ENCODE measurements around the gene PNN. TPM values are rescaled to one million over a fixed set of nuclear protein-coding genes. Genes with fewer than 3 reads are reported as not detected.
"Not testable (repeated sequence)": the region's sequence is repeated elsewhere in the genome, so short reads cannot be mapped to it uniquely, and the experiment has no call there.

The PNN gene
- polyA plus RNA-seq (ENCODE audit: low read depth in 6 of 6) = 10 to 100 TPM; 18.6 to 42.5 (median 24.7) TPM

- peak; percentile 98 for DNase-seq
Observed at GRCh38 chr14:39174560-39175444, at the start of gene PNN. Gene PNN (plus strand): TSS chr14:39175254. CDS start chr14:39175280, 26 bp downstream.

GRCh38 chr14:39137835-39138234 lies 37.2 kb upstream of the PNN start:
- ATAC-seq (ENCODE audit: low read depth in 2 of 2); DNase-seq; H3K9me3 Mint-ChIP-seq; H3K4me3 Mint-ChIP-seq; H3K27me3 Mint-ChIP-seq: not testable (repeated sequence)
- peaks cover 9 to 17% (median 13%) of the 10 kb centered on the region in 3 donors for H3K4me1 Mint-ChIP-seq
- peaks cover 2 to 19% of the 10 kb centered on the region in 2 donors for H3K36me3 Mint-ChIP-seq
- peak overlapping the region in 2 of 6 donors; percentile 67 to 75 for H3K27ac Mint-ChIP-seq

More at GRCh38 chr14:39174560-39175444, at the start of gene PNN:
- H3K4me1 Mint-ChIP-seq = peaks cover 18 to 44% (median 20%) of the 10 kb centered on the region in 3 donors
- peak within 1 kb of the TSS; percentile 97 to 100 (median 98) for H3K4me3 Mint-ChIP-seq
- H3K9me3 Mint-ChIP-seq = no peaks in the 10 kb centered on the region
- H3K27ac Mint-ChIP-seq = peak within 1 kb of the TSS; percentile 99 to 100 (median 99)
- no peaks in the 10 kb centered on the region for H3K27me3 Mint-ChIP-seq
- H3K36me3 Mint-ChIP-seq = peaks cover 7 to 16% of the 10 kb centered on the region in 2 donors
- peak; percentile 83 to 84 for ATAC-seq (ENCODE audit: low read depth in 2 of 2)

- ATAC-seq (ENCODE audit: low read depth in 2 of 2) (no peak), DNase-seq (no peak)
- peaks cover 13 to 17% (median 17%) of the 10 kb centered on the region in 3 donors for H3K4me1 Mint-ChIP-seq
- no peaks in the 10 kb centered on the region for H3K27me3 Mint-ChIP-seq
- H3K36me3 Mint-ChIP-seq = peaks cover 8 to 23% of the 10 kb centered on the region in 2 donors
- H3K27ac Mint-ChIP-seq = peak overlapping the region in 2 of 6 donors; percentile 4 to 67
- peaks cover 0 to 11% (median 5%) of the 10 kb centered on the region in 7 donors for H3K9me3 Mint-ChIP-seq
- no peak overlapping the region for H3K4me3 Mint-ChIP-seq
Observed at GRCh38 chr14:39138440-39138839, 36.6 kb upstream of the PNN start.

GRCh38 chr14:39140170-39140569 lies 34.9 kb upstream of the PNN start:
- Mint-ChIP-seq H3K27me3 (no peaks in the 10 kb centered on the region), H3K4me1 (peaks cover 13 to 17% (median 17%) of the 10 kb centered on the region in 3 donors), H3K27ac (peak overlapping the region in 4 of 6 donors; percentile 57 to 89 (median 76)), H3K9me3 (peaks cover 0 to 11% (median 5%) of the 10 kb centered on the region in 7 donors), H3K4me3 (peak overlapping the region in 2 of 8 donors; percentile 26 to 50), H3K36me3 (peaks cover 8 to 23% of the 10 kb centered on the region in 2 donors)
- DNase-seq (no peak), ATAC-seq (ENCODE audit: low read depth in 2 of 2) (no peak)

- not testable (repeated sequence) for ATAC-seq (ENCODE audit: low read depth in 2 of 2); H3K27me3 Mint-ChIP-seq; H3K4me3 Mint-ChIP-seq; DNase-seq; H3K27ac Mint-ChIP-seq
- Mint-ChIP-seq H3K9me3 (peaks cover 0 to 11% (median 5%) of the 10 kb centered on the region in 7 donors), H3K36me3 (peaks cover 8 to 19% of the 10 kb centered on the region in 2 donors), H3K4me1 (peaks cover 13 to 17% (median 17%) of the 10 kb centered on the region in 3 donors)
Observed at GRCh38 chr14:39141623-39142022, 33.4 kb upstream of the PNN start.

GRCh38 chr14:39143226-39143625 lies 31.8 kb upstream of the PNN start:
- not testable (repeated sequence) for H3K27me3 Mint-ChIP-seq; ATAC-seq (ENCODE audit: low read depth in 2 of 2); H3K4me3 Mint-ChIP-seq; DNase-seq
- H3K9me3 Mint-ChIP-seq = peaks cover 0 to 11% (median 5%) of the 10 kb centered on the region in 7 donors
- peaks cover 13 to 17% (median 17%) of the 10 kb centered on the region in 3 donors for H3K4me1 Mint-ChIP-seq
- H3K27ac Mint-ChIP-seq = peak overlapping the region in 2 of 6 donors; percentile 19 to 78
- peaks cover 16 to 31% of the 10 kb centered on the region in 2 donors for H3K36me3 Mint-ChIP-seq

GRCh38 chr14:39145266-39145966 lies 29.6 kb upstream of the PNN start:
- ATAC-seq (ENCODE audit: low read depth in 2 of 2) = no peak
- Mint-ChIP-seq H3K4me3 (no peak overlapping the region), H3K4me1 (peaks cover 9 to 13% (median 10%) of the 10 kb centered on the region in 3 donors), H3K9me3 (peaks cover 0 to 11% (median 5%) of the 10 kb centered on the region in 7 donors), H3K36me3 (peaks cover 25% of the 10 kb centered on the region in 2 donors), H3K27me3 (no peaks in the 10 kb centered on the region), H3K27ac (peak overlapping the region in 2 of 6 donors; percentile 58 to 72)
- DNase-seq = no peak

- Mint-ChIP-seq H3K4me1 (no peaks in the 10 kb centered on the region), H3K4me3 (no peak overlapping the region), H3K27ac (no peak overlapping the region), H3K36me3 (peaks cover 0 to 3% of the 10 kb centered on the region in 2 donors), H3K9me3 (no peaks in the 10 kb centered on the region), H3K27me3 (no peaks in the 10 kb centered on the region)
- no peak for ATAC-seq (ENCODE audit: low read depth in 2 of 2)
- no peak for DNase-seq
Observed at GRCh38 chr14:39154594-39155189, 20.4 kb upstream of the PNN start.

- H3K36me3 Mint-ChIP-seq = peaks cover 3 to 4% of the 10 kb centered on the region in 2 donors
- no peak for ATAC-seq (ENCODE audit: low read depth in 2 of 2)
- H3K4me3 Mint-ChIP-seq = no peak overlapping the region
Observed at GRCh38 chr14:39157491-39157890, 17.6 kb upstream of the PNN start.

GRCh38 chr14:39158222-39158858 lies 16.7 kb upstream of the PNN start:
- Mint-ChIP-seq H3K4me1 (peaks cover 4 to 14% (median 4%) of the 10 kb centered on the region in 3 donors), H3K36me3 (peaks cover 8 to 10% of the 10 kb centered on the region in 2 donors), H3K27ac (no peak overlapping the region), H3K4me3 (no peak overlapping the region), H3K27me3 (no peaks in the 10 kb centered on the region), H3K9me3 (no peaks in the 10 kb centered on the region)
- ATAC-seq (ENCODE audit: low read depth in 2 of 2) (no peak), DNase-seq (no peak)

More at GRCh38 chr14:39157491-39157890, 17.6 kb upstream of the PNN start:
- Mint-ChIP-seq H3K27me3 (no peaks in the 10 kb centered on the region), H3K4me1 (peaks cover 0 to 9% (median 4%) of the 10 kb centered on the region in 3 donors), H3K27ac (peak overlapping the region in 1 of 6 donors; percentile 54), H3K9me3 (no peaks in the 10 kb centered on the region)
- no peak for DNase-seq

GRCh38 chr14:39160494-39160893 lies 14.6 kb upstream of the PNN start:
- H3K9me3 Mint-ChIP-seq = no peaks in the 10 kb centered on the region
- H3K27me3 Mint-ChIP-seq = no peaks in the 10 kb centered on the region
- H3K27ac Mint-ChIP-seq = peak overlapping the region in 1 of 6 donors; percentile 63
- peaks cover 8 to 21% (median 8%) of the 10 kb centered on the region in 3 donors for H3K4me1 Mint-ChIP-seq
- DNase-seq = no peak
- H3K36me3 Mint-ChIP-seq = peaks cover 10 to 12% of the 10 kb centered on the region in 2 donors
- ATAC-seq (ENCODE audit: low read depth in 2 of 2) = no peak
- H3K4me3 Mint-ChIP-seq = no peak overlapping the region

- H3K4me1 Mint-ChIP-seq = peaks cover 23 to 42% (median 39%) of the 10 kb centered on the region in 3 donors
- H3K27ac Mint-ChIP-seq = peak overlapping the region in 2 of 6 donors; percentile 52 to 73
- ATAC-seq (ENCODE audit: low read depth in 2 of 2); H3K36me3 Mint-ChIP-seq; DNase-seq; H3K27me3 Mint-ChIP-seq; H3K9me3 Mint-ChIP-seq: not testable (repeated sequence)
- H3K4me3 Mint-ChIP-seq = peak overlapping the region in 4 of 8 donors; percentile 31 to 98 (median 40)
Observed at GRCh38 chr14:39167797-39168320, 7.2 kb upstream of the PNN start.

Data from naive B cell (primary cell).